Midbrain (tissue), 1 donor: Measurements from ENCODE around the gene NATD1.

ENCODE experiments used
- DNase-seq: peaks from one replicate; lab custom pipeline; 2025; lab: John Stamatoyannopoulos, UW

NATD1 gene

DNA sequence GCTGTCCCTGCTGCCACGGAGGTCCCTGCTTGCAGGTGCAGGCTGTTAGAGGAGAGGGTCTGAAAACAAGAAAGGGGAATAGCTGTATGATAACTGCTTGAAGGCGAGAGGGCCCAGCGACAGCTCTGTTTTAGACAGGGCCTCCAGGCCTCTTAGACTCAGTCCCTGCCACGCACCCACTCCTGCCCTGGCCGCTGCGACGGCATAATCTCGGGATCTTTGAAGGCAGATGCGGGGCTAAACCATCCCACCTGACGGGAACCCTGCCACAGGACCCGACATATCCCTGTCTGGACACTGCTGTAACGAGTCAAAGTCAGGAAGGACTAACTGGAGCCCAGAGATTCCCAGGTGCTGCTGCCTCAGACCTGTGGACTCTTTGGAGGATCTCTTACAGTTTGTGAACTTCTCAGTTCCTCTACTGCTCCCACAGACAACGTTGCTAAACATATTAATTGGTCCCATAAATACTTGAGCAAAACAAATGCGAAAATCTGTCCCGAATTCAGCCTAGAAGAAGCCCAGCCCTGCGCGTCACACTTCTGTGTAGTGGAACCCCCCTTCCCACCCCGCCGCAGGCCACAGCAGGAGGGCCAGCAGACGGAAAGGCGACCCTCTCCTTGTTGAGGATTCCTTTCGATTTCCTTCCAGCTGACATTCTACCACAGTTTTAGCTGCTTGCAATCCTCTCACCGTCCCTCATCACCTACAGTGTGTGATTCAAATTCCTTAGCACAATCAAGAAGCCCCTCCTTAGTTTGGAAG is 38.3 kb downstream of the NATD1 start:
- peak; percentile 41 for DNase-seq

DNA sequence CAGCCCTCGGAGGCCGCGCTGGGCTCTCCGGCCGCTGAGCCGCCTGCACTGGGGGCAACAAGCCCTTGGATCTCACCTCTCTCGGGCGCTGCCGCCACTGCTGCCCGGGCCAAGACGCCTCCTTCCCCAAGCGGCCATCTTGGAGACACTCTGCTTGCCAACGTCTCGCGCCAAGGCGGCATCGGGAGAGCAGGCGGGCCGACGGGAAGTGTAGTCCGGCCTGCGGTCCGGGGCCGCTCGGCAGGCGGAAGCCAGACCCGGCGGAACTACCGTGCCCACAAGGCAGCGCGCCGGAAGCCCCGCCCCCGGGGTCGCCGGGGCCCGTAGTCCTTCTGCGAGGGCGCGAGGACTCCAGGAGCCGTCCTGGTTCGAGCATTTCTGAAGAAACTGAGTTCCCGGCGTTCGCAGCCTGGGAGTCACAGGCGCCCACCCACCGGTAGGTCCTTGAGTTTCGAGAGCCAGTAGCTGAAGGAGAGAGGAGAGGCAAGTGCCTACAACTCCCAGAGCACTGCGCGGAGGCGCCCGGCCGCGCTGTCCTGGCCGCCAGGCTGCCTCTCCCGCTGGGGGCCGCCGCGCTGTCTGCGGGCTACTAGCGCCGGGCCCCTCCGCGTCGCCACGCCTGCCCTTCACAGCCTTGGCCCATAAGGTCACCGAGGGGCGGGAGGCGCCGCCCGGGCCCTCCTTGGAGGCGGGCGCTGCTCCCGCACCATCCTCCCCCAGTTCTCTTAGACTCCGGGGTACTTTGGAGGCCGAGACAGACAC is 39.0 kb downstream of the NATD1 start, which contains the start of gene TMEM11:
TMEM11 (minus strand) TSS at position 147 of the 762 bp plus-strand sequence; CDS start at position 138, 9 bp downstream.
- DNase-seq: peak; percentile 94

DNA sequence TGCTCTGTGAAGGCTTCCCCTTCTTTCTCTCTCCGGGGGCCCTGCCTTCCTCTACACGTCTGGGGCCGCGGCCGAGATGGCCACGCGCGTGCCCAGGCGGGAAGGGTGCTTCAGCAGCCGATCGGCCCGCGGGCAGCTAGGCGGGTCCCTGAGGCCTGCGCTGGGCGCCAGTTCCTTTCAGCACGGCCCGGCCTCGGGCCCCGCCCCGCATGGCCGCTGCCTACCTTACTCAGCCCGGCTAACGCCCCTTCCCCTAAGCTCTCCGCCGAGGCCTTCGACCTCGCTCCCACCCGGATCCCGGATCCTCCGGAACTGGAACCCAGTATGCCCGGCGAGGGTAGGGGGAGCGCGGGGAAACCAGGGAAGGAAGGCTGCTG is 39.6 kb downstream of the NATD1 start:
- DNase-seq: no peak

GRCh38 chr17:21212826-21213637 is 40.2 kb downstream of the NATD1 start:
- no peak for DNase-seq

DNA sequence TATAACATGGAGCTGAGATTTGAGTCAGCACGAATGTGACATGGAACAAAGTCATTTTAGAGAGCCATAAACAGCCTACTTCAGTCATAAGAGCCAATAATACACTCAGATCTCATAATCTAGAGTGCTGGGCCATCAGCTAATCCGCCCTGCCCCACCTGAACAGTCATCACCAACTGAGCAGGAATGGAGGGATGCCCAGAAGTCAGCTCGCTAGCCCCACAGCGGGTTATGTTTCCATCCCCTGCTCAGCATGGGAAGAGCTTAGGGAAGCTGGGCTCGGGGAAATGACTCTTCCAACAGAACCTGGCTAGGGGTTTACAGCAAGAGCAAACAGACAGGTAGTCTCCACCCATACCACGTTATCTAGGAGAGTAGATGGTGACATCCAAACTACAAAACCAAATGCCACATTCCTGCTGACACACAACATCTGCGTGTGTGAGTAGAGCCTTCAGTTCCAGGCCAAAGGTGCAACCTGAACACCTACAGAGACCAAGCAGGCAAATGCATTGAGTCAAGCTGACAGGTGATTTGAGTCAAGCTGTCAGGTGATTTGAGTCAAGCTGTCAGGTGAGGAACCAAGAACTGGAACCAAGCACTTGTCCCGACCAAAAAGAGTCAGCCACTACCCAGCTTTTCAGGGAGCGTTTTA is 41.3 kb downstream of the NATD1 start:
- no peak for DNase-seq

GRCh38 chr17:21210411-21211076 is 42.7 kb downstream of the NATD1 start:
- no peak for DNase-seq

GRCh38 chr17:21209511-21210175 is 43.6 kb downstream of the NATD1 start:
- no peak for DNase-seq

- DNase-seq: no peak
These were observed 44.9 kb downstream of the NATD1 start for GRCh38 chr17:21208352-21208751.

GRCh38 chr17:21204935-21205334 is 48.3 kb downstream of the NATD1 start:
- DNase-seq: no peak

DNA sequence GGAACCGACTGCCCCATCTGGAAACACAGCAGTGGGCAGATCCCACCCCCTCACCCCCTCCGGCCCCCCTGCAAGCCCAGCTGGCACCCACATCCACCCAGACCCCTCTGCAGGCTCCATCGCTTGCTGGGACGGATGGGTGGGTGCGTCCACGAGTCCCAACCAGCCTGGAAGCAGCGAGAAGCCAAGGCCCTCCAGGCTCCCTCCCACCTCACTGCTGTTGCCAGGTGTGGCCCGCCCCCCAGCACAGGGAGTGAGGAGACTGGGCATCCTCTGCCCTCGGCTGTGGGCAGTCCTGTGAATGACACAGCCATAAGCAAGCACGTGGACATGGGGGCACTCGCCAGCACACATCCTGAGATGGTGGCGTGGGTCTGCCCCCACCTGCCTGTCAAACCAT is 50.7 kb downstream of the NATD1 start:
- no peak for DNase-seq

GRCh38 chr17:21201874-21202273 is 51.3 kb downstream of the NATD1 start:
- DNase-seq: no peak

GRCh38 chr17:21201298-21201595 is 52.0 kb downstream of the NATD1 start:
- DNase-seq: no peak

GRCh38 chr17:21200590-21201297 is 52.5 kb downstream of the NATD1 start:
- DNase-seq: no peak

DNA sequence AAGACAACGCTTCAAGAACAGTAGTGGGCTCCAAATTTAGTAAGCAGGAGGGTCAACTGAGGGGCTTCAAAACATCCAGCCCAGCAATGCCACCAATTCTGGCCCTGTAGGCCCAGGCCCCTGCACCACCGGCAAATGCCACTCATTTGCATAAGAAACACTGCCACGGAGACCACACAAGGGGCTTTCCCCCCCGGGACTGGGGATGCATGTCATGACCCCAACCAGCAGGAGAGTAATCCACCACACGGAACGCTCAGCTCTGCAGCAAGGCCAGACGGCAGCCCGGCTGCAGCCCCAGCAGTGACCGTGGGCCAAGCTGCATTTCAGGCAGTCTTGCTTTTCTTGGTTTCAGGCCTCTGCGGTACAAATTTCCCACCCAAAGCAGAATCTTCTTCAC is 53.4 kb downstream of the NATD1 start:
- DNase-seq: no peak

GRCh38 chr17:21199311-21199710 is 53.9 kb downstream of the NATD1 start:
- no peak for DNase-seq

- DNase-seq: no peak
These were observed 54.8 kb downstream of the NATD1 start for GRCh38 chr17:21198411-21198810.

DNA sequence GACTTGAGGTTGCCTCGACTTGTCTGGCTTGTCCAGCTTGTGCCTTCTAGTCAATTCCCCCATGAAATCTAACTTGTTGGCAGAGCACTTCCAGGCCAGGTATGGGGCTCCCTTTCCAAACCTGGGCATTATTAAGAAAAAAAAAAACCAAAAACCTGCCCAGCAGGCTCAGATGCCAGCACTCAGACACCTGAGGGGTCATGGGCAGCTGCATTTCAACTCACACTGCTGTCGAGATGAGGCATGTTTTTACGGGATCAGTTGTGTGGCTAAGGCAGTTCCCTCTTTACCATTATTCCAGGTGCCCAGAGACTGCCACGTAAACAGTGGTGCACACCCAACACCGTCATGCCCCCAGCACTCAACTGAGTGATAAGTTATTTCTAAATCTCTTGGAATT is 57.1 kb downstream of the NATD1 start:
- no peak for DNase-seq

GRCh38 chr17:21194703-21195102 is 58.5 kb downstream of the NATD1 start:
- DNase-seq: peak; percentile 13

- no peak for DNase-seq
These were observed 59.0 kb downstream of the NATD1 start for GRCh38 chr17:21194226-21194625.

- DNase-seq: no peak
These were observed 60.2 kb downstream of the NATD1 start for GRCh38 chr17:21193031-21193430.
